MCF 10A (cell line): ENCODE results near the gene NAA38. TPM values are rescaled to one million over a fixed set of nuclear protein-coding genes. Genes with fewer than 3 reads are reported as not detected.
"Not testable (repeated sequence)": the region's sequence is repeated elsewhere in the genome, so short reads cannot be mapped to it uniquely, and the experiment has no call there.

Experiments
- BruUV-seq: library from RNA; stranded (reverse); fragments of 400-500 nt; replicated peaks from 2 replicates; lab custom pipeline; 2021; lab: Mats Ljungman, UMichigan
- CTCF ChIA-PET: fragments of 300-600 bp; sonication (Branson Sonifier 250); formaldehyde crosslinking; extraction: SDS; loops from one replicate; lab custom pipeline; 2021; ENCODE audit warnings: antibody characterized with exemption, inconsistent platforms; lab: Yijun Ruan, JAX
- POLR2A ChIA-PET: fragments of 300-600, 350-650 bp; sonication (Branson Sonifier 250); formaldehyde crosslinking; extraction: SDS; loops from one replicate; lab custom pipeline; 2020; ENCODE audit warnings: antibody characterized with exemption, inconsistent platforms; lab: Yijun Ruan, JAX
- DNase-seq: peaks from one replicate; pipeline ENCODE4 v3.0.0-alpha.2; 2018; ENCODE audit not compliant: unreplicated experiment
- H3K27ac Mint-ChIP-seq: one replicate; pipeline ENCODE4 v1.8.0; 2022; ENCODE audit warnings: mild to moderate bottlenecking, low read depth, mixed read lengths; ENCODE audit not compliant: unreplicated experiment
- H3K27me3 Mint-ChIP-seq: one replicate; pipeline ENCODE4 v1.8.0; 2022; ENCODE audit warnings: mixed read lengths; ENCODE audit not compliant: insufficient read depth, unreplicated experiment
- H3K36me3 Mint-ChIP-seq: one replicate; pipeline ENCODE4 v1.8.0; 2022; ENCODE audit warnings: mild to moderate bottlenecking, moderate library complexity, mixed read lengths; ENCODE audit not compliant: insufficient read depth, unreplicated experiment
- H3K4me1 Mint-ChIP-seq: one replicate; pipeline ENCODE4 v1.8.0; 2022; ENCODE audit warnings: mixed read lengths; ENCODE audit not compliant: insufficient read depth, unreplicated experiment
- H3K4me3 Mint-ChIP-seq: one replicate; pipeline ENCODE4 v1.8.0; 2022; ENCODE audit warnings: mild to moderate bottlenecking, moderate library complexity, mixed read lengths; ENCODE audit not compliant: unreplicated experiment
- H3K9me3 Mint-ChIP-seq: one replicate; pipeline ENCODE4 v1.8.0; 2022; ENCODE audit warnings: mixed read lengths; ENCODE audit not compliant: unreplicated experiment
- intact Hi-C: fragments of 100-400 bp; cut with micrococcal nuclease; formaldehyde crosslinking; loops from 2 replicates; pipeline ENCODE4 v1.14.1; 2022
- total RNA-seq: library from RNA; stranded (reverse); gene quantifications from 2 replicates; pipeline ENCODE4 v1.2.3, GENCODE V29; 2022
- TF ChIP-seq, protein P1 (sequence below): fragments of 200-600 bp; IDR thresholded peaks from one replicate; pipeline ENCODE4 v1.8.0; 2022; ENCODE audit warnings: antibody characterized with exemption, mild to moderate bottlenecking; ENCODE audit not compliant: unreplicated experiment

Gene NAA38
- total RNA-seq, 1 experiment from 2014 or later = 83.4 TPM

DNA sequence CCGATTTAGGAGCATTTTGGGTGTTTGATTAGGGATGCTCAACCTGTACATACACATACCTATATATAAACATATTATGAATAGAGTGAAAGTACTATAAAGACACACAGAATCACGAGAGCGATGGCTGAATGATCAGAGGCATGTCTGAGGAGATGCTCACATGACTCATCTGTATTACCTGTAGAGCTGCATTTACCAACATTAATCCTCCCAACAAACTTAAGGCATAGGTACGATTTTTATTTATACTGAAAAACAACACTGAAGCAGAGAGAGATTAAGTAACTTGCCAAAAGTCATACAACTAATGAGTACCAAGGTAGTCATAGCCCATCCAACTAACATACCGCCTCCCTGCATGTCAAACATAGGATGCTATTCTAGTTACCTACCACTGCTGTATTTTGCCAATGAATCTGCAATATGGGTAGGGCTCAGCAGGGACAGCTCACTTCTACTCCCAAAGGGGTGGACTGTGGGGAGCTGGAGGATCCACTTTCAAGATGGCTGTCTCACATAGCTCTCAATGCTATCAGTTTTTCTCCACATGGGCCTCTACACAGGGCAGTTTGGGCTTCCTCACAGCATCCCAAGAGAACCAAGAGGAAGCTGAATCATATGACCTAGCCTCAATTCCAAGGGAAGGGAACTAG lies 7.8 kb upstream of the NAA38 start:
- intact Hi-C loops = loop anchor here (5.0 kb wide), 1 partner anchor 192 kb away; no protein-coding TSS in a partner anchor
- CTCF ChIA-PET = interaction anchor here (0.6 to 6.8 kb wide), 12 partner anchors 21 to 283 kb away, joined by 3 to 70 read pairs (median 5); partner anchors contain the start of gene CHD3
- no peaks in the 10 kb centered on the region for H3K27me3 Mint-ChIP-seq
- DNase-seq = no peak
- no peak overlapping the region for H3K4me3 Mint-ChIP-seq
- H3K36me3 Mint-ChIP-seq = peaks cover 33% of the 10 kb centered on the region
- peaks cover 16% of the 10 kb centered on the region for H3K4me1 Mint-ChIP-seq
- POLR2A ChIA-PET = interaction anchor here (0.7 to 1.7 kb wide), 6 partner anchors 8 to 291 kb away, joined by 3 to 8 read pairs (median 4); partner anchors contain the start of genes CNTROB, RNF227 and TRAPPC1
- H3K27ac Mint-ChIP-seq = no peak overlapping the region
- no peaks in the 10 kb centered on the region for H3K9me3 Mint-ChIP-seq
- no TSS peak for BruUV-seq
- TF ChIP-seq, protein P1, sequence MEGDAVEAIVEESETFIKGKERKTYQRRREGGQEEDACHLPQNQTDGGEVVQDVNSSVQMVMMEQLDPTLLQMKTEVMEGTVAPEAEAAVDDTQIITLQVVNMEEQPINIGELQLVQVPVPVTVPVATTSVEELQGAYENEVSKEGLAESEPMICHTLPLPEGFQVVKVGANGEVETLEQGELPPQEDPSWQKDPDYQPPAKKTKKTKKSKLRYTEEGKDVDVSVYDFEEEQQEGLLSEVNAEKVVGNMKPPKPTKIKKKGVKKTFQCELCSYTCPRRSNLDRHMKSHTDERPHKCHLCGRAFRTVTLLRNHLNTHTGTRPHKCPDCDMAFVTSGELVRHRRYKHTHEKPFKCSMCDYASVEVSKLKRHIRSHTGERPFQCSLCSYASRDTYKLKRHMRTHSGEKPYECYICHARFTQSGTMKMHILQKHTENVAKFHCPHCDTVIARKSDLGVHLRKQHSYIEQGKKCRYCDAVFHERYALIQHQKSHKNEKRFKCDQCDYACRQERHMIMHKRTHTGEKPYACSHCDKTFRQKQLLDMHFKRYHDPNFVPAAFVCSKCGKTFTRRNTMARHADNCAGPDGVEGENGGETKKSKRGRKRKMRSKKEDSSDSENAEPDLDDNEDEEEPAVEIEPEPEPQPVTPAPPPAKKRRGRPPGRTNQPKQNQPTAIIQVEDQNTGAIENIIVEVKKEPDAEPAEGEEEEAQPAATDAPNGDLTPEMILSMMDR = no peak

DNA sequence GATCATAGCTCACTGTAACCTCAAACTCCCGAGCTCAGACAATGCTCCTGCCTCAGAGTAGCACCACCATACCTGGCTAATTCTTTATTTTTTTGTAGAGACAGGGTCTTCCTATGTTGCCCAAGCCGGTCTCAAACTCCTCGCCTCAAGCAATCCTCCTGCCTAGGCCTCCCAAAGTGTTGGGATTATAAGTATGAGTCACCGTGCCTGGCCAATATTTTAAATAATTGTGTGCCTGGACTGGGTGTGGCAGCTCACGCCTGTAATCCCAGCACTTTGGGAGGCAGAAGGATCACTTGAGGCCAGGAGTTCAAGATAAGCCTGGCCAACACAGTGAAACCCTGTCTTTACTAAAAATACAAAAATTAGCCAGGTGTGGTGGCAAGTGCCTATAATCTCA lies 7.0 kb upstream of the NAA38 start:
- POLR2A ChIA-PET = interaction anchor here (1.0 to 2.2 kb wide), 6 partner anchors 9 to 125 kb away, joined by 3 to 19 read pairs (median 4); partner anchors contain the start of genes CNTROB, RNF227 and TRAPPC1

DNA sequence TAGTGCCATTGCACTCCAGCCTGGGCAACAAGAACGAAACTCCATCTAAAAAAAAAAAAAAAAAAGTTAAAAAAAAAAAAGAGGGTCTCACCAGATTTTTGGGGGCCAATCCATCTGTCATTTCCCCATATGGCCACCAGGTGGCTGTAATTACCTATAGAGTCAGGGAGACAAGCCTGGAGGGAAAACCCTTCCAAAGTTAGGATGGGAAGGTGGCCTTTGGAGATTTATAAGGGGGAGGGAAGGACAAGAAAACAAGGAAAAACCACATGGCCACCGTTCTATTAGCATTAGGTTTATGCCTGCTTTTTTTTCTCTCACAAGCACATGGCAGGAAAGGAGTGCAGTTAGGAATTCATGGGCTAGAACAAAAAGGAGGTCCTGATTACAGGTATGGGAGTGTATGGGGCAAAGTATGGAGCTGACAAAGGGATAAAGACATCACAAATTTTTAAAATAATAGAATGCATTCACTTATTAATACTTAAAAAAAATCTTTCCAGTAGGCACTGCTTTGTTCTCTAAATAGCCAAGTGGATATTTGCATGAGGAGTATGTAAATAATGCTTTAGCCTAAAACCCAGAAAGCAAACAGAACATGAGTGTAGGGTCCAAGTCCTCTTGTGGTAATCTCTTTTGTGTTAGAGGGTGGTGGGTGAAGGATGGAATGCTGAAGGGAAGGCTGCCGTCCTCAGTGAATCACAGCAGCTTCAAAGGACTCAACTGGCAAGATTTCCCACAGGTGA lies 5.5 kb upstream of the NAA38 start:
- Mint-ChIP-seq H3K9me3 (no peaks in the 10 kb centered on the region), H3K36me3 (peaks cover 27% of the 10 kb centered on the region), H3K27ac (no peak overlapping the region), H3K4me3 (no peak overlapping the region), H3K27me3 (no peaks in the 10 kb centered on the region), H3K4me1 (peaks cover 11% of the 10 kb centered on the region)
- POLR2A ChIA-PET = interaction anchor here (0.6 to 2.2 kb wide), 8 partner anchors 12 to 179 kb away, joined by 3 to 19 read pairs (median 4); partner anchors contain the start of genes CNTROB, KDM6B and TRAPPC1
- CTCF ChIA-PET = interaction anchor here (0.6 to 6.8 kb wide), 31 partner anchors 8 to 467 kb away, joined by 3 to 70 read pairs (median 5); partner anchors contain the start of gene CHD3
- DNase-seq = peak; percentile 62
- BruUV-seq = no TSS peak
- intact Hi-C loops = loop anchor here (1.0 to 5.0 kb wide), 4 partner anchors 34 to 194 kb away; no protein-coding TSS in a partner anchor
- TF ChIP-seq, protein P1 = peak; percentile 75

More for the DNA sequence above, 7.0 kb upstream of the NAA38 start:
- Mint-ChIP-seq H3K4me1 (peaks cover 16% of the 10 kb centered on the region), H3K36me3 (peaks cover 33% of the 10 kb centered on the region)
- not testable (repeated sequence) for DNase-seq, BruUV-seq, H3K9me3 Mint-ChIP-seq, H3K27me3 Mint-ChIP-seq, H3K27ac Mint-ChIP-seq, H3K4me3 Mint-ChIP-seq
- CTCF ChIA-PET = interaction anchor here (0.6 to 6.8 kb wide), 22 partner anchors 9 to 209 kb away, joined by 3 to 70 read pairs (median 6); partner anchors contain the start of gene CHD3
- intact Hi-C loops = loop anchor here (5.0 kb wide), 1 partner anchor 193 kb away; no protein-coding TSS in a partner anchor

DNA sequence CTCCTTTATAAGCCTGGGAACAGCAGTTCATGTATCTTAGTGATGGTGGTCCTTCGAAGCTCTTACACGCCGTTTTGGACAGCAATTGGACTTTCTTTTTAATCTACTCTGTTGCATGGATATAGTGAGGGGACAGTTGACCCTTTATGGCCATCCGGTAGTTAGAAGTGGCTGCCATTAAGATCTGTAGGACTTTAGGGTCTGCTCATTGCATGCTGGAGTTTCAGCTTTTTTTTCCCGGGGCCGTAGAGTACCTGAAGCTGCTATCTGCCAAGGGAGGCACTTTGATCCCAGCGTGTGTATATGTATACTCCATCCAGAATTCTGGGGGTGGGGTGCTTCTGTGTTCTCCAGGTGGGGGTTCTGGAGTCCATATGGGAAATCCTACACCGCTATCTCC lies 1.7 kb upstream of the NAA38 start:
- Mint-ChIP-seq H3K4me1 (peaks cover 12% of the 10 kb centered on the region), H3K36me3 (peaks cover 12% of the 10 kb centered on the region), H3K27me3 (no peaks in the 10 kb centered on the region), H3K4me3 (no peak overlapping the region), H3K9me3 (no peaks in the 10 kb centered on the region), H3K27ac (no peak overlapping the region)
- CTCF ChIA-PET = interaction anchor here (0.7 to 6.8 kb wide), 13 partner anchors 10 to 198 kb away, joined by 3 to 70 read pairs (median 4); partner anchors contain the start of genes CHD3 and TRAPPC1
- no peak for DNase-seq
- POLR2A ChIA-PET = interaction anchor here (0.6 to 3.1 kb wide), 12 partner anchors 11 to 375 kb away, joined by 3 to 14 read pairs (median 4); partner anchors contain the start of genes CNTROB, RNF227 and TRAPPC1
- TF ChIP-seq, protein P1 = no peak
- intact Hi-C loops = no loop called here
- BruUV-seq = no TSS peak
